Astrocyte of the spinal cord (primary cell): Measurements from ENCODE around the gene WNT9B.

Experiments
- DNase-seq: peaks from one replicate; pipeline ENCODE4 v3.0.0; 2011; ENCODE audit warnings: low read depth, low spot score
- H3K4me3 ChIP-seq: 2 replicates; pipeline ENCODE4 v1.5.1; 2011; ENCODE audit warnings: low read depth, mild to moderate bottlenecking, low read length, moderate library complexity
- CTCF ChIP-seq: IDR thresholded peaks from 2 replicates; pipeline ENCODE4 v1.5.1; 2012; ENCODE audit warnings: low read depth, mild to moderate bottlenecking, low read length, inconsistent platforms
- in situ Hi-C: cut with HindIII; loops from 2 replicates; pipeline ENCODE4 v1.10.0; 2017; ENCODE audit warnings: low sequenced_read_pairs

Gene WNT9B

GRCh38 chr17:46811978-46812583 is 39.3 kb upstream of the WNT9B start:
- no peak overlapping the region for H3K4me3 ChIP-seq
- in situ Hi-C loops, result no loop called here
- no peak for TF ChIP-seq CTCF
- peak; percentile 54 for DNase-seq

- TF ChIP-seq CTCF, result no peak
- in situ Hi-C loops, result no loop called here
- no peak overlapping the region for H3K4me3 ChIP-seq
- no peak for DNase-seq
These were observed 38.6 kb upstream of the WNT9B start for GRCh38 chr17:46812624-46813318.

- H3K4me3 ChIP-seq, result no peak overlapping the region
- in situ Hi-C loops, result no loop called here
- no peak for DNase-seq
- no peak for TF ChIP-seq CTCF
These were observed 37.5 kb upstream of the WNT9B start for GRCh38 chr17:46813920-46814319.

- in situ Hi-C loops, result no loop called here
- no peak overlapping the region for H3K4me3 ChIP-seq
- no peak for TF ChIP-seq CTCF
- no peak for DNase-seq
These were observed 36.9 kb upstream of the WNT9B start for GRCh38 chr17:46814446-46814845.

GRCh38 chr17:46815474-46816353 is 35.7 kb upstream of the WNT9B start:
- TF ChIP-seq CTCF, result no peak
- no peak overlapping the region for H3K4me3 ChIP-seq
- DNase-seq, result no peak
- in situ Hi-C loops, result no loop called here

GRCh38 chr17:46817151-46817900 is 34.1 kb upstream of the WNT9B start:
- no peak for DNase-seq
- no peak overlapping the region for H3K4me3 ChIP-seq
- in situ Hi-C loops, result no loop called here
- no peak for TF ChIP-seq CTCF
